ENCODE results near the gene HRC.

HRC gene
- 0 reads per million in 3 donors for total RNA-seq

DNA sequence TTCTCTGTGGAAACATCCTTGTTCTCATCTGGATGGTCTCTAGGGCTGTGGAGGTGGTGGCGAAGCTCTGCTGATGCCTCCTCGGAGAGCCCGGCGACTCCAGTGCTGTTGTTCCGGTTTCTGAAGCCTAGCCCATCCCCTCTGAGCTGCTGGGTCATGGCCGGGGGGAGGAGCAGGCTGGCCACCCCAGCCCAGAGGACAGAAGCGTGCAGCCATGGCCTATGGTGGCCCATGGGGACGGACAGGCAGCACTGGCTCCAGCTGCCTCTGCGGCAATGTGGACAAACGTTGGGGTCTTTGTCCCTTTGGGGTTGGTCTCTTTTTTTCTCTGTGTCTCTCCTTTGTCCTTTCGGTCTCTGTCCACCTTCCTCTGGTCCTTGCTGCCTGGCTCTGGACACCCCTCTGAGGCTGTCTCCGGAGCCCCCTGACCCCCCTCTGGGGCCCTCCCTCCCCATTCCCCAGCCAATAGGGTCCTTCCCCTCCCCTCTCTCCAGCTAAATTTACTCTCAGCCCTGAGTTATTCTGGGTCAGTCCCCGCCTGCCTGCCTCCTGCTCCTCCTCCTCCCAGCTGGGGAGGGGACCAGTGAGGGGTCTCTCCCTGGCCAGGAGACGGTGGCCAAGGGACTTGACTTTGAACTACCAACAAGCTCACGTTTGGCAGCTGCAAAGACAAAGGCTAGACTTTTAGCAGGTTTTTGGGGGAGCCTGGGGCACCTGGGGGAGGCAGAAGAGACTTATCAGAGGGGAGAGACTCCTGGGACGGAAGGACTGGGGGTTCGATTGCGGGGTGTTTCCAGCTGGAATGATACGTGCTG lies at the start of gene HRC:
HRC (minus strand) TSS at position 392 of the 815 bp plus-strand sequence; CDS start at position 233, 159 bp downstream.
- no peak within 1 kb of the TSS for H3K4me3 ChIP-seq (ENCODE audit: insufficient read depth, low read depth, low read length, poor library complexity, severe bottlenecking)
- H3K36me3 ChIP-seq (ENCODE audit: control insufficient read depth, insufficient read depth, low read length): no peaks in the 10 kb centered on the region
- DNase-seq: no peak
- peaks cover 41% of the 10 kb centered on the region for H3K27me3 ChIP-seq (replicated peaks; ENCODE audit: control insufficient read depth, insufficient read depth, low read length, poor library complexity, severe bottlenecking)
- H3K4me1 ChIP-seq (ENCODE audit: control insufficient read depth, insufficient read depth, low read length, poor library complexity, severe bottlenecking): peaks cover 11% of the 10 kb centered on the region
- no peak within 1 kb of the TSS for H3K27ac ChIP-seq (ENCODE audit: insufficient read depth, low read length, poor library complexity, severe bottlenecking)
- H3K9me3 ChIP-seq (ENCODE audit: control insufficient read depth, low read length): no peaks in the 10 kb centered on the region

GRCh38 chr19:49201042-49201441 lies 45.8 kb upstream of the HRC start:
- H3K27ac ChIP-seq (ENCODE audit: insufficient read depth, low read length, poor library complexity, severe bottlenecking): no peak overlapping the region
- H3K36me3 ChIP-seq (ENCODE audit: control insufficient read depth, insufficient read depth, low read length): no peaks in the 10 kb centered on the region
- no peak overlapping the region for H3K4me3 ChIP-seq (ENCODE audit: insufficient read depth, low read depth, low read length, poor library complexity, severe bottlenecking)
- DNase-seq: no peak
- H3K27me3 ChIP-seq (replicated peaks; ENCODE audit: control insufficient read depth, insufficient read depth, low read length, poor library complexity, severe bottlenecking): no peaks in the 10 kb centered on the region
- no peaks in the 10 kb centered on the region for H3K4me1 ChIP-seq (ENCODE audit: control insufficient read depth, insufficient read depth, low read length, poor library complexity, severe bottlenecking)
- H3K9me3 ChIP-seq (ENCODE audit: control insufficient read depth, low read length): no peaks in the 10 kb centered on the region

GRCh38 chr19:49200238-49200862 lies 45.2 kb upstream of the HRC start:
- H3K27ac ChIP-seq (ENCODE audit: insufficient read depth, low read length, poor library complexity, severe bottlenecking): no peak overlapping the region
- H3K27me3 ChIP-seq (replicated peaks; ENCODE audit: control insufficient read depth, insufficient read depth, low read length, poor library complexity, severe bottlenecking): no peaks in the 10 kb centered on the region
- no peak for DNase-seq
- H3K4me3 ChIP-seq (ENCODE audit: insufficient read depth, low read depth, low read length, poor library complexity, severe bottlenecking): no peak overlapping the region
- H3K9me3 ChIP-seq (ENCODE audit: control insufficient read depth, low read length): no peaks in the 10 kb centered on the region
- H3K36me3 ChIP-seq (ENCODE audit: control insufficient read depth, insufficient read depth, low read length): no peaks in the 10 kb centered on the region
- H3K4me1 ChIP-seq (ENCODE audit: control insufficient read depth, insufficient read depth, low read length, poor library complexity, severe bottlenecking): no peaks in the 10 kb centered on the region

GRCh38 chr19:49196527-49197240 lies 41.5 kb upstream of the HRC start:
- Histone ChIP-seq H3K27me3 (replicated peaks; ENCODE audit: control insufficient read depth, insufficient read depth, low read length, poor library complexity, severe bottlenecking) (no peaks in the 10 kb centered on the region), H3K9me3 (ENCODE audit: control insufficient read depth, low read length) (no peaks in the 10 kb centered on the region), H3K27ac (ENCODE audit: insufficient read depth, low read length, poor library complexity, severe bottlenecking) (no peak overlapping the region), H3K4me3 (ENCODE audit: insufficient read depth, low read depth, low read length, poor library complexity, severe bottlenecking) (no peak overlapping the region), H3K36me3 (ENCODE audit: control insufficient read depth, insufficient read depth, low read length) (no peaks in the 10 kb centered on the region), H3K4me1 (ENCODE audit: control insufficient read depth, insufficient read depth, low read length, poor library complexity, severe bottlenecking) (no peaks in the 10 kb centered on the region)
- DNase-seq: no peak

- Histone ChIP-seq H3K4me3 (ENCODE audit: insufficient read depth, low read depth, low read length, poor library complexity, severe bottlenecking) (no peak overlapping the region), H3K27me3 (replicated peaks; ENCODE audit: control insufficient read depth, insufficient read depth, low read length, poor library complexity, severe bottlenecking) (no peaks in the 10 kb centered on the region), H3K36me3 (ENCODE audit: control insufficient read depth, insufficient read depth, low read length) (no peaks in the 10 kb centered on the region), H3K27ac (ENCODE audit: insufficient read depth, low read length, poor library complexity, severe bottlenecking) (no peak overlapping the region), H3K4me1 (ENCODE audit: control insufficient read depth, insufficient read depth, low read length, poor library complexity, severe bottlenecking) (peaks cover 7% of the 10 kb centered on the region), H3K9me3 (ENCODE audit: control insufficient read depth, low read length) (no peaks in the 10 kb centered on the region)
- DNase-seq: no peak
These were observed 39.2 kb upstream of the HRC start for GRCh38 chr19:49194408-49194807.

DNA sequence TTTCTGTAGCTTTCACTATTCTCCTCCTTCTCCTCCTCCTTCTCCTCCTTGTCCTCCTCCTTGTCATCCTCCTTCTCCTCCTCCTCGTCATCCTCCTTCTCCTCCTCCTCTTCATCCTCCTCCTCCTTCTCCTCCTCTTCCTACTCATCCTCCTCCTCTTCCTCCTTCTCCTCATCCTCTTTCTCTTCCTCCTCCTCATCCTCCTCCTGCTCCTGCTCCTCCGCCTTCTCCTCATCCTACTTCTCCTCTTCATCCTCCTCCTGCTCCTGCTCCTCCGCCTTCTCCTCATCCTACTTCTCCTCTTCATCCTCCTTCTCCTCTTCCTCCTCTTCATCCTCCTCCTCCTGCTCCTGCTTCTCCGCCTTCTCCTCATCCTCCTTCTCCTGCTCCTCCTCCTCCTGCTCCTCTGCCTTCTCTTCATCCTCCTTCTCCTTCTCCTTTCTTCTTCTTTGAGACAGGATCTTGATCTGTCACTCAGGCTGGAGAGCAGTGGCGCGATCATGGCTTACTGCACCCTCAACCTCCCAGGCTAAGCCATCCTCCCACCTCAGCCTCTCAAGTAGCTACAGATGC lies 38.7 kb upstream of the HRC start:
- Histone ChIP-seq H3K4me3 (ENCODE audit: insufficient read depth, low read depth, low read length, poor library complexity, severe bottlenecking) (no peak overlapping the region), H3K4me1 (ENCODE audit: control insufficient read depth, insufficient read depth, low read length, poor library complexity, severe bottlenecking) (peaks cover 9% of the 10 kb centered on the region), H3K36me3 (ENCODE audit: control insufficient read depth, insufficient read depth, low read length) (no peaks in the 10 kb centered on the region), H3K27me3 (replicated peaks; ENCODE audit: control insufficient read depth, insufficient read depth, low read length, poor library complexity, severe bottlenecking) (no peaks in the 10 kb centered on the region), H3K9me3 (ENCODE audit: control insufficient read depth, low read length) (no peaks in the 10 kb centered on the region), H3K27ac (ENCODE audit: insufficient read depth, low read length, poor library complexity, severe bottlenecking) (no peak overlapping the region)
- no peak for DNase-seq

DNA sequence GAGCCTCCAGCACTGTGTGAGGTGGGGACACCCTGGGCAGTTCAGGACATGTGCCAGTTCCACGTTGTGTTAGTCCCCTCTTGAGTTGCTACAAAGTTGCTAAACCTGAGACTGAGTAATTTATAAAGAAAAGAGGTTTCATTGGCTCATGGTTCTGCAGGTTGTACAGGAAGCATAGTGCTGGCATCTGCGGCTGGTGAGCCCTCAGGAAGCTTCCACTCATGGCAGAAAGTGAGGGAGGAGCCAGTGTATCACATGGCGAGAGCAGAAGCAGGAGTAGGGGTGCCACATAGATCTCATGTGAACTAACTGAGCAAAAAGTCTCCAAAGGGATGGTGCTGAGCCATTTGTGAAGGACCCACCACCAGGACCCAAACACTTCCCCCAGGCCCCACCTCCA lies 35.6 kb upstream of the HRC start:
- DNase-seq: no peak
- Histone ChIP-seq H3K27me3 (replicated peaks; ENCODE audit: control insufficient read depth, insufficient read depth, low read length, poor library complexity, severe bottlenecking) (no peaks in the 10 kb centered on the region), H3K36me3 (ENCODE audit: control insufficient read depth, insufficient read depth, low read length) (no peaks in the 10 kb centered on the region), H3K4me3 (ENCODE audit: insufficient read depth, low read depth, low read length, poor library complexity, severe bottlenecking) (no peak overlapping the region), H3K27ac (ENCODE audit: insufficient read depth, low read length, poor library complexity, severe bottlenecking) (no peak overlapping the region), H3K4me1 (ENCODE audit: control insufficient read depth, insufficient read depth, low read length, poor library complexity, severe bottlenecking) (peaks cover 9% of the 10 kb centered on the region), H3K9me3 (ENCODE audit: control insufficient read depth, low read length) (no peaks in the 10 kb centered on the region)

GRCh38 chr19:49189259-49189658 lies 34.1 kb upstream of the HRC start:
- H3K27ac ChIP-seq (ENCODE audit: insufficient read depth, low read length, poor library complexity, severe bottlenecking): no peak overlapping the region
- no peak overlapping the region for H3K4me3 ChIP-seq (ENCODE audit: insufficient read depth, low read depth, low read length, poor library complexity, severe bottlenecking)
- no peak for DNase-seq
- H3K27me3 ChIP-seq (replicated peaks; ENCODE audit: control insufficient read depth, insufficient read depth, low read length, poor library complexity, severe bottlenecking): no peaks in the 10 kb centered on the region
- no peaks in the 10 kb centered on the region for H3K9me3 ChIP-seq (ENCODE audit: control insufficient read depth, low read length)
- H3K4me1 ChIP-seq (ENCODE audit: control insufficient read depth, insufficient read depth, low read length, poor library complexity, severe bottlenecking): peaks cover 9% of the 10 kb centered on the region
- no peaks in the 10 kb centered on the region for H3K36me3 ChIP-seq (ENCODE audit: control insufficient read depth, insufficient read depth, low read length)

DNA sequence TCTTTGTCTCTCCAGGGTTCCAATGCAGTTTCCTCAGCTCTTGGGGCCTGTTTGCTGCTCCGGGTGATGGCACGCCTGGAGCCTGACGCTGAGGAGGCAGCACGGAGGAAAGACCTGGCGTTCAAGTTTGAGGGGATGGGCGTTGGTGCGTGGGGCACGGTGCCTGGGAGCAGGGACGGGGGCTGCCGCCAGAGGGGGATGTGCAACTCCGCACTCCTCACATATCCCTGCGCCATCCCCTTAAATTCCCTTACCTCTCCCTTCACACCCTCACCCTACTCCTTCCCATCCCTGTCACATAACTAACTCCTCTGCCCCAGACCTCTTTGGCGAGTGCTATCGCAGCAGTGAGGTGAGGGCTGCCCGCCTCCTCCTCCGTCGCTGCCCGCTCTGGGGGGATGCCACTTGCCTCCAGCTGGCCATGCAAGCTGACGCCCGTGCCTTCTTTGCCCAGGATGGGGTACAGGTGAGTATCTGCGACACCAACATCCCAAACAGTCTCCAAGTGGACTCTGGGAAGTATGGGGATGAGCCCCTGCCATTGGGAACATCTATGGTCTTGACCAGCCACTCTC lies 33.5 kb upstream of the HRC start:
- Histone ChIP-seq H3K27ac (ENCODE audit: insufficient read depth, low read length, poor library complexity, severe bottlenecking) (no peak overlapping the region), H3K36me3 (ENCODE audit: control insufficient read depth, insufficient read depth, low read length) (no peaks in the 10 kb centered on the region), H3K4me3 (ENCODE audit: insufficient read depth, low read depth, low read length, poor library complexity, severe bottlenecking) (no peak overlapping the region), H3K27me3 (replicated peaks; ENCODE audit: control insufficient read depth, insufficient read depth, low read length, poor library complexity, severe bottlenecking) (no peaks in the 10 kb centered on the region), H3K9me3 (ENCODE audit: control insufficient read depth, low read length) (no peaks in the 10 kb centered on the region), H3K4me1 (ENCODE audit: control insufficient read depth, insufficient read depth, low read length, poor library complexity, severe bottlenecking) (peaks cover 9% of the 10 kb centered on the region)
- no peak for DNase-seq

All from effector memory CD4-positive, alpha-beta T cell (primary cell).